ENCODE data around the gene CACNA1G.

CACNA1G gene

DNA sequence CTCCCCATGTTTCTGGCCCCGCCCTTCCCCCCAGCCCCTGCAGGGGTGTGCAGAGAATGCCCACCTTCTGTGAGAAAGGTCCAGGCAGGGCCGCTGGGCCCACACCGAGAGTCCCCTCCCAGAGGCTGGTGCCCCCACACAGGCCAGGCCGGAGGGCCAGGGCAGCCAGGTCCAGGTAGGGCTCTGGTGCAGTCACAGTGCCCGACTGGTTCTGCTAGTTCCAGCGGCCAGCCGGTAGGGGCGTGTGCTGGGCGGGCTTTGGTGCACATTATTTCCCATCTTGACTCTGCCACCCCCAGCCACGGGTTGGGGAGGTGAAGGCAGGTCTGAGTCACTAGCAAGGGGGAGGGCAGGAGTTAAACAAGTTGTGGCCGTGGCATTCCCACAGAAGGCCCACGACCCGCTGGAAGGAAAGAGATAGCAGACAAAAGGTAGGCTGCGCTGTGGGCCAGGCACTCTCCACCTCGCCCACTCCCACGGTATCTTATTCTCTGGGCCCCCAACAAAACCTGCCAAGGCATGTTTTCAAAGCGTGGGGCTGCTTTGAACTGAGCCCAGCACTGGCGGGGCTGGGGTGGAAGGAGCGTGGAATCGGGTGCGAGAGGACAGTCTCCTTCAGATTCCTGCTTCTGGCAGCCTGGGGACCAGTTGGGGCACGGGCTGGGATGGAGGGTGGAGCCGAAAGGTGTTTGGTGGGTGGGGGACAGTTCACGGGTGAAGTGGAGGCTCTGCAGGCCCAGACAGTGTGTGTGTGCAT, 26.1 kb upstream of the CACNA1G start:
- no peak for DNase-seq

DNA sequence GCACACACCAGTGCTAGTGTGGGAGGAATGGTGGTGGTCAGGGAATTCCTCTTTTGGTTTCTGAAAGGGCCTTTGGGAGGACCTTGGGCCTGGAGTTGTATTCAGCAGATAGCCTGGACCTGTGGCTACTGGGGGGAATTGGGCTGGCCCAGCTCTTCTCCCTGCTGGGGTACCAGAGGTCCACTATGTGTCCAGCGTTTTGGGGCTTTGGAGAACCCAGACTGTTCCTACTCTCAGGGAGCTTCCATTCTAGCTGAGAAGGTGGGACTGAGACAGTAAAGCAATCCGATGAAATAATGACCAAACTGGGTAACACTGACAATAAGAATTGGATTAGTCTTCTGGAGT, 25.6 kb upstream of the CACNA1G start:
- DNase-seq, result no peak

DNA sequence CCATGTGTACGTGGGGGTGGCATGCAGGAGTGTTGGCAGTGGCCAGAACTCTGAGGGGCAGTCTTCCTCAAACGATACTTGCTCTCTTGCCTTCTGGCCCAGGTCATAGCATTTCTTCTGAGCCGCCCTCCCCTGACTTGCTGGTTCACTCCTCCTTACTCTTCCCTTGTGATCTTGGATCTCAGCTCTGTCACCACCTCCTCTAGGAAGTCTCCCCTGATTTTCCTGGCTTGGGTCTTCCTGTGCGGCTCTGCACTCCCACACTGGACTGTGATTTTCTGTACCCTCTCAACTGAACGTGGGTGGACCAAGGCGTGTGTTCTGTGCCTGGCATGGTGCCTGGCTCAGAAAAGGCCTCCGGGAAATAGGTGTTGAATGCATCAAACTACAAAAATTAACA, 25.1 kb upstream of the CACNA1G start:
- DNase-seq, result no peak

DNA sequence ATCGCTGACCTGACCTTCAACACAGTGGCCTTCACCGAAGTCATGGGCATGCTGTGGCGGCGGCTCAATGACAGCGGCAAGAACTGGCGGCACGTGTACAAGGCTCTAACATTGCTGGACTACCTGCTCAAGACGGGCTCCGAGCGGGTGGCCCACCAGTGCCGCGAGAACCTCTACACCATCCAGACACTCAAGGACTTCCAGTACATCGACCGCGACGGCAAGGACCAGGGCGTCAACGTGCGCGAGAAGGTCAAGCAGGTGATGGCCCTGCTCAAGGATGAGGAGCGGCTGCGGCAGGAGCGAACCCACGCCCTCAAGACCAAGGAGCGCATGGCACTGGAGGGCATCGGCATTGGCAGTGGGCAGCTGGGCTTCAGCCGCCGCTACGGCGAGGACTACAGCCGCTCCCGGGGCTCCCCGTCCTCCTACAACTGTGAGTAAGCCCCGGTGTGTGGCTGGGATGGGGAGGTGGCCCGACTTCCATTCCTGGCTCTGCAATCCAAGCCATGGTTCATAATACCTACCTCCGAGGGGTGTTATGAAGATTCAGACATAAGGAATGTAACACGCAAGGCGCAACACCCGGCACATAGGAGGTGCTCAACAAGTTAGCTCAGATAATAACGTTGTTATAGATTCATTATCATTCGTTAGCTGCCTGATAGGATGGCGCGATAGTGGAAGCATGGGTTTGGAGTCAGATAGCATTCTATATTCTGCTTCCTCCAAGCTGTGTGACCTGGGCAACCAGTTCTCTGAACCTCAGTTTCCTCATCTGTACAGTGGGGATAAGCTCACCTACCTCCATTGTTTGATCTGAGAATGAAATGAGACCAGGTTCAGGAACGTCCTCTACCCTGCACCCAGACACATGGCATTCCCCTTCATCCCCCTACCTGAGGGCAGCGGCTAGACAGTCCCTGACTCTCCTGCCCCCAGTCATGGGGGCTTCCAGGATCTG, 23.6 kb upstream of the CACNA1G start:
- no peak for DNase-seq

DNA sequence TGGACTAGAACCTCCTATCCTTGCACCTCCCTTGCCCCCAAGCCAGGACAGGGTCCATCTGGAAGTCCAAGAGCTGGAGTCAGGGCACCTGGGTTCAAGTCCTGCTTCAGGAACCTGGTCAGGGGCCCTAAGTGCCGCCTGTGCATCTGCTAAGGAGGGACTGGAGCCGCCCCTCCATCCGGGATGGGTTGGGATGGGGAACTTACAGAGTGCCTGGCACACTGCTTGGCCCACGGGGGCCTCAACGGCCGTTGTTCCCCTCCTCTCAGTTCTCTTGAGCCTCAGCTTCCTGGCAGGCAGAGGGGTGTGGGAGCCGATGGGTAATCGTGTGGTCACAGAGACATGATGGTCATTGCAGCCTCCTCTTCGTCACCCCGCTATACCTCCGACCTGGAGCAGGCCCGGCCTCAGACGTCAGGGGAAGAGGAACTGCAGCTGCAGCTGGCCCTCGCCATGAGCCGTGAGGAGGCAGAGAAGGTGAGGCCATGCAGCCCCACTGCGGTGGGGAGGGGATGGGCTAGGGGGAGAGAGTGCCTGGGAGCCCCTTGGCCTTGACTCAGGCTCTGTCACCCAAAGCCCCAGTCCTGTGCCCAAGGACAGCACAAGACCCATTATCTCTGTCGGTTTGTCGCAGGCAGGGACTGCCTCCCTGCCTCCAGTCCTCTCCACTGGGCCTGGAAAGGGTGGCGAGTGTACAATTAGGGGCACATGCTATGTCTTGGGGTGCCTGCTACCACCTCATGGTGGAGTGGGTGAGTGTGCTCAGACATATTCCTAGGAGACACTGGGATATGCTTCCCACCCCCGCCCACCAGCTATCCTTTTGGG, 22.6 kb upstream of the CACNA1G start:
- no peak for DNase-seq

DNA sequence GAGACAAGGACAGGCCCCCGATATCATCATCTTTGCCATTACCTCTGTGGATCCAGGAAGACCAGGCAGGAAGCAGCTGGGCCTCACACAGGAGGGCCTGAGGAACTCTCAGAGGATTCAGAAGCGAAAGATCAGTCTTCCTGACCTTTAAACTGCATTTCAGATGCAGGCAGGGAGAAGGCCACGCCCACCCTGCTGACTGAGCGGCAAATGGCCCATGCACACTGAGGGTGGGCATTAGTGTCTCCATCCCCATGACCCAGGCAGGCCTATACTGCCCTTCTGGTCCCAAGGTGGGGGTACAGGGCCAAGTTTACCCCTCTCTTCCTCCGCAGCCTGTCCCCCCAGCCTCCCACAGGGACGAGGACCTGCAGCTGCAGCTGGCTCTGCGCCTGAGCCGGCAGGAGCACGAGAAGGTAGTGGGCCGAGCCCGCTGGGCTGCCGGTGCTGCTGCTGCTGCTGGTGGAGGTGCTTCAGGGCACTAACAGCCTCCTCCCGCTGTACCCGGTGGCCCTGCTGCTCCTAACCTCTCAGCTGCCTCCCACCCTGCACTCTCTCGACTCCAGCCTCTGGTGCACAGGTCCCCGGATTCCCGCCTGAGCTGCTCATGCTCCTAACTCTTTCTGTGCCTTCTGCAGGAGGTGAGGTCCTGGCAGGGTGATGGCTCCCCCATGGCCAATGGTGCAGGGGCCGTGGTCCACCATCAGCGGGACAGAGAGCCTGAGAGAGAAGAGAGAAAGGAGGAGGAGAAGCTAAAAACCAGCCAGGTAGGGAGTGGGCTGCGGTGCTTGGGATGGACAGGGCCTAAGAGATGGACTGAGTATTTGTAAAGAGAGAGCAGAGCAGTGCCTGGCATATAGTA, 21.7 kb upstream of the CACNA1G start:
- DNase-seq, result no peak

DNA sequence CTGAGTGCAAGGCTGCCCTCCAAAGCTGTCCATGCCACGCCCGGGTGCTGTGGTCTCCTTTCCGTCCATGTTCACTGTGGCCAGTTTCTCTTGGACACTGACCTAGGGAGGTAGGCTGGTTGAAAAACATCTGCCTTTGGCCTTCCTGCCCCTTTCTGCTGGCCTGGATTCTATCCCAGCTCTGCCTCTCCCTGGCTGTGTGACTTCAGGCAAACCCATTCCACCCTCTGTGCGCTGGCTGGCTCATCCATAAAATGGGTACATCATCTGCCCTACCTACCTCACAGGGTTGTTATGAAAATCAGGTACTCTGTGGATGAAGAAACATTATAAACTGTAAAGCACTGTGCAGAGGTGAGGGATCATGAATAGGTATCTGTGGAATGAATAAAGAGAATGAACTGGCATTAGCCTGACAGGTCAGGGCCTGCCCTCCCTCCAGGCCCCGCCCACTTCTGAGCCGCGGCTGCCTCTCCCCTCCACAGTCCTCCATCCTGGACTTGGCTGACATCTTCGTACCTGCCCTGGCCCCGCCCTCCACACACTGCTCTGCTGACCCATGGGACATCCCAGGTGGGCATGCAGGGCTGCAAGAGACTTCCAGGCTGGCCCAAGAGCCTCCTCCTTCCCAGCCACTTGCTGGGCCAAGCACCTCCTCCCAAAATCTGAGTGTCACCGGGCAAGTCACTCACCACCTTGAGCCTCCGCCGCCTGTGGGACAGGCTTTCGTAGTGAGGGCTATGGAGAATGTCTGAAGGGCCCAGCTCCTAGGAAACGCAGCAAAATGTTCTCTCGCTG, 20.6 kb upstream of the CACNA1G start:
- DNase-seq, result no peak

DNA sequence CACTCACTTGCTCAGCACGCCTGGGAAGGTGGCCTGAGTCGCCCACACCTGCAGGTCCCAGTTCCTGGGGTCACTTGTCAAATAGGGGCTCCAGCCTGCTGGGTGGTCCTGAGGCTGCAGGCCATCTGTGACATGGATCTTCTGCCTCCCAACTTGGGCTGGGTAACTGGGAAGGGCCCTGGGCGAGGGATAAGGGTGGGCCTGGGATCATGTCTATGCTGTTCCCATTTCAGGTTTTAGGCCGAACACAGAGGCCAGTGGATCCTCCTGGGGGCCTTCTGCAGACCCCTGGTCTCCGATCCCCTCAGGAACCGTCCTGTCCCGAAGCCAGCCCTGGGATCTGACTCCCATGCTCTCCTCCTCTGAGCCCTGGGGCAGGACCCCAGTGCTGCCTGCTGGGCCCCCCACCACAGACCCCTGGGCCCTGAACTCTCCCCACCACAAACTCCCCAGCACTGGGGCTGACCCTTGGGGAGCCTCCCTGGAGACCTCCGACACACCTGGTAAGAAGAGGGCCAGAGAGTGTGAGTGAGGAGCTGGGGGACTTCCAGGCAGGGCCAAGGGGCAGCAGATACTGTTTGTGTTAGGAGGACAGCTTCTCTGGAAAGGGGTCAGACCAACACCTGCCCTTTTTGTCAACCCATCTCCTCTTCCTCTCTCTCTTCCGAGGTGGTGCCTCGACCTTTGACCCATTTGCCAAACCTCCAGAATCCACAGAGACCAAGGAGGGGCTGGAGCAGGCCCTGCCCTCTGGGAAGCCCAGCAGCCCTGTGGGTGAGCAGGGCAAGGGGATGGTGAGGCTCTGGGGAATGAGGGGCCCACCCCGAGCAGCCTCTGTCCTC, 19.7 kb upstream of the CACNA1G start:
- no peak for DNase-seq

DNA sequence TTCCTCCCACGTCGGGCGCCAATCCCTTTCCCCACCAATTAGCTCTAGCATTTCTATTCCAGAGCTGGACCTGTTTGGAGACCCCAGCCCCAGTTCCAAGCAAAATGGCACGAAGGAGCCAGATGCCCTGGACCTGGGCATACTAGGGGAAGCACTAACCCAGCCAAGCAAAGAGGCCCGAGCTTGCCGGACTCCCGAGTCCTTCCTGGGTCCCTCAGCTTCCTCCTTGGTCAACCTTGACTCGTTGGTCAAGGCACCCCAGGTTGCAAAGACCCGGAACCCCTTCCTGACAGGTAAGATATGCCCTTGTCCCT, 19.2 kb upstream of the CACNA1G start:
- DNase-seq, result no peak

DNA sequence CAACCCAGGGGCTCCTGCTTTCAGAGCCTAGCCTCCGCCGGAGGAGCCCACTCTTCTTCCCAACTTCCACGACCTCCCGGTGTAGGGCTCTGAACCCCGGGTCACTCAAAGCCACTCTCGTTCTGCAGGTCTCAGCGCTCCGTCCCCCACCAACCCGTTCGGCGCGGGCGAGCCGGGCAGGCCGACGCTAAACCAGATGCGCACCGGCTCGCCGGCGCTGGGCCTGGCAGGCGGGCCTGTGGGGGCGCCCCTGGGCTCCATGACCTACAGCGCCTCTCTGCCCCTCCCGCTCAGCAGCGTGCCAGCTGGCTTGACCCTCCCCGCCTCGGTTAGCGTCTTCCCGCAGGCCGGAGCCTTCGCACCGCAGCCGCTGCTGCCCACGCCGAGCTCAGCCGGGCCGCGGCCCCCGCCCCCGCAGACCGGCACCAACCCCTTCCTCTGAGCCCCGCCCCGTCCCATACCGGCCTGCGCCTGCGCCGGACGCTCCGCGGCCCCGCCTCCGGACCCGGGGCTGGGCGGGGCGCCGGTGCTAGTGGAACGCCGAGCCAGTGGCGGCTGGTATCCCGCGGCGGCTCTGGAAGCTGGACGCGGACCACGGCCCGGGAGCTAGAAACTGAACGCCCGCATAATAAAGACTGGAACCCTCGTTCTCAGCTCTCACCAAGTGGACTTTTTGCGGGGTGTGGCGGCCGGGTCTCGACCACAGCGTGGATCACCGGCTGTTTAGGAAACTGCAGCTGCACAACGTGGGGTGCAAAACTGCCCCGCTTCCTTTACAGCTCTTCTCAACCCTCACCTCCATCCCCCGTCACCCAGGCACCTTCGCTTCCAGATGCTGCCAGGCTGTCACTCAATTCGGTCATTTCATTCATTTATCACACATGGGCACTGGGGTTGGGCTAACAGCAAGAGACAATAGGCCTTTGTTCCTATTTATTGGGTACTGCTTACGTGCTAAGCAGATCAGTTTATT, 18.5 kb upstream of the CACNA1G start:
- peak; percentile 92 for DNase-seq

DNA sequence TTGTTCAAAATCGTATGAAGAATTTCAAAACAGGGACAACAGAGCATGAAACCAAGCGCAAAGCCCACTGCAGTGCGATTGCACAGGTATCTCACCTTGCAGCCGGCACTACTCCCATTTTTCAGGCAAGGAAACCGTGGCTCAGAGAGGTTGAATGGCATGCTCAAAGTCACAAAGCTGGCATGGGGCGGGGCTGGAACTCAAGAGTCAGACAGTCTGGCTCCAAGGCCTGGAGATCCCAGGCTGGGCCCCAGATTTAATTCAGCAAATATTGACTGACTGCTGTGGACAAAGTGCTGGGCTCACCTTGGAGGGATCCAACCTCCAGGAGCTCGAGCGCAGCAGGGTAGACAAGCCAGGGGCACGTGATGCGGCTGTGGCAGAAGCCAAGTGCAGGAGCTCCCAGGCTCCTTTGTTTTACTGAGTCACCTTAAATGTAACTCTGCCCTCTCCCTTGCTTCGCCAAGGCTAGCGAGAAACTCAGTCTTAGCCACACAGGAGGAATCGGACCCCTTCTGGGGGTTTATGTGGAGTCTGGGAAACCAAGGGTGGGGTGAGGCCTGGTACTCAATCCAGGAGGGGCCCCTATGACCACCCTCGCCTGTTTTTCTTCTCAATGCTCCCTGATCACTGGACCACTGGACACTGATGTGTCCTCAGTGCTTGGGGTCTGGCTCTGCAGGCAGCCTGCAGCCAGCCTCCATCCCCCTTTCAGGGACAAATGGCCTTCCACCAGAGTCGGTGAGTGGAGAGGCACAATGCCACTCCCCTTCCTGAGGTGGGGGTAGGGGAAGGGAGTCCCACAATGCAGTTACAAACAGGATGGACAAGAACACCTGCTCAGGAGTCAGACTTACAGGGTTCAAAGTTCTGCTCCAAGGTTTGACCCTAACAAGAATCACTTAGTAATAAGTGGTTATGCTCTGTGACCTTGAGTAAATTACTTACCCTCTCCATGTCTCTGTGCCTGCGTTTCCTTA, 17.4 kb upstream of the CACNA1G start:
- DNase-seq, result no peak

DNA sequence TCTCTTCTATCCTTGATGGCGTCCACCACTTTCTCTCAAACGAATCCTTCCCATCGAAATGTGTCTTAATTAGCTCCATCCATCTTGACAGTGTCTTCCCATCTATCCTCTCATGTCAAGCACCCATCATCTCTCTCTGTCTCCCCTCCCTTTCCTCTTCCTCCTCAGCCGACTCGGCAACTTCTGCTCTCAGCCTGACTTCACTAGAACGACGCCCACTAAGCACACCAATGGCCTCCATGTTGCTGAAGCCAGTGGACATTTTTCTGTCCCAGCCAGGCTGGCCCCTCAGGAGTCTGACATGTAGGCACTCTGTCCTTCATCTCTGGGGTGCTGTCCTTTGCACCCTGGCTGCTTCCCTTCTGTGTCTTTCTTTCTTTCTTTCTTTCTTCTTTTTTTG, 16.0 kb upstream of the CACNA1G start:
- DNase-seq, result no peak

DNA sequence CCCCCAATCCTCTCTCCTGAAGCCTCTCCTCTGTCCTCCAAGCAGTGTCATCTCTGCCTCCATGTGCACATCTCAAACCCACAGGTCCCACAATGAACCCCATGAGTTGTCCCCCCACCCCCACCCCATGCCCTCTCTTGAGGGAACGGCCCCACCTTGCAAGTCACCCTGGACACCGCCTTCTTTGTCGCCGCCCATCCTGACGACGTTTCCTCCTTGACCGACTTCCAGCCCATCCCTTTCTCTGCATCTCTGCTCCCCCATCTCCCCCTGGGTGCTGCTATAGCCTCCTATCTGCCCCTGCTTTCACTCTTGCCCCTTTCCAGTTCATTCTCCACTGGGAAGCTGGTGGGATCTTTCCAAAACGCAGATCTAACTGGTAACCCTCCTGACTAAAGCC, 15.2 kb upstream of the CACNA1G start:
- DNase-seq, result no peak

DNA sequence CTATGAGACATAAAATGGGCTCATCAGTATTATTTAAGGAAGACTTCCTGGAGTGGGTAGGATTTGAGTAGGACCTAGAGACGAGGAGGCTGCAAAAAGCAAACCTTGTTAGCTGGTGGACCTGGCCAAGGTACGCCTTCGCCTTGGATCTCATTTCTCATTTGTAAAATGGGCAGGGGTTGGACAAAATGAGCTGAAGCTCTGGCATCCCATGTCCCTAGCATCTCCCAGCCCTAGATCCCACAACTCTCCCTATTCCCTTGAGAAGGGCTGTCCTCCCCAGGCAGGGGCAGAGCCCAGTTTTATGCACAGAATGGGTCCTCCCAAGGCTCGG, 13.8 kb upstream of the CACNA1G start:
- DNase-seq, result no peak

DNA sequence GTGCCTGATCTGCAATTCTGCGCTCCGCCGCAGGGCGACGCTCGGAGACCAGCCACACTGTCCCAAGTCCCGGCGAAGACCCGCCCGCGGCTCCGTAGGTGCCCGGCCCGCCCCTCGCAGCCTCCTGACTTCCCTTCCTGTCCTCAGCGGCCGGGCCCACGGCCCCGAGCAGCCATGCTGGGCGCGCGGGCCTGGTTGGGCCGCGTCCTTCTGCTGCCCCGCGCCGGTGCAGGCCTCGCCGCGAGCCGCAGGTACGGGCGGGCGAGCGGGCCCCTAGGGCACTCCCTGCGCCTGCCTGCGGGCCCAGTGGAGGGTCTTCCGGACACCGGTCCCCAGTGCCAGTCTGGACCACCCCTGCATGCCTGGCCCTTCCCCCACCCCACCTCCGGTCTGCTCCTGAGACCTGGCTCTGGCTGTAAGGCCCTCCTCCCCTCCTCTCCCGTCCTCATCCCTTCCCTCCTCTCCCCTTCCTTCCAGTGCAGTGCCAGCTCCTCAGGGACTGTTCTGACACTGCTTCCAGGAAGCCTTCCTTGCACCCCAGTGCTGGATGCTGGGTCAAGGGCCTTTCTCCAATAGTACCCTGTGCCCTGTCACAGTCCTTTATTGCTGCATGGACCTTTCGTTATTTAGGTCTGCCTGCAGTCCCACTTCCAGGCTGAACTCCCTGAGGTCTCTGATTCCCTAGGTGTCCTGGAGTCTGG, 13.3 kb upstream of the CACNA1G start, which contains the start of gene SPATA20:
SPATA20 (plus strand) TSS at position 140 of the 701 bp plus-strand sequence; CDS start at position 175, 35 bp downstream.
- peak; percentile 90 for DNase-seq

DNA sequence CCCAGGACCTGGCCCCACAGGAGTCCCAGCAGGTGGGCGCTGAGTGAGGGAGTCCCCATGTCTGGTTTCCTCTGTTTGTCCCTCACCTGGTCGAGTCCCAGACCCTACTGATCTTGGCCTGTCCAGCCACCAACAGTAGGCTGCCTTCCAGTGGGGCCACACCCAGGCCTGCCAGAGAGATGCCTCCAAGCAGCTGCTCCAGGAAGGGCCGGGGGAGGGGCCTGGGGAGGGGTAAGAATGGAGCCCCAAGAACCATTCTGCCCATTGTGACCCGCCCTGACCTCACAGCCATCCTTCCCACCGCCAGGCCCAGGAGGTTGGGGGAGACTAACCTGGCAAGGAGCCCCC, 12.8 kb upstream of the CACNA1G start:
- no peak for DNase-seq

DNA sequence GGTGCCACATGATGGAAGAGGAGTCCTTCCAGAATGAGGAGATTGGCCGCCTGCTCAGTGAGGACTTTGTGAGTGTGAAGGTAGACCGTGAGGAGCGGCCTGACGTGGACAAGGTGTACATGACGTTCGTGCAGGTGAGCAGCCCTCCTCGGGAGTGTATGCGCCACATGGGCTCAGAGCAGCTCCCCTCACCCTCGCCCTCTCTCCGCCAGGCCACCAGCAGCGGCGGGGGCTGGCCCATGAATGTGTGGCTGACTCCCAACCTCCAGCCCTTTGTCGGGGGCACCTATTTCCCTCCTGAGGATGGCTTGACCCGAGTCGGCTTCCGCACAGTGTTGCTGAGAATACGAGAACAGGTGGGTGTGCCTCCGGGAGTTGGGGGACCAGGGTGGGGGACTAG, 11.7 kb upstream of the CACNA1G start:
- no peak for DNase-seq

Measured in retina (tissue), 1 donor.